Epidermal melanocyte (primary cell): ENCODE data around the gene LRIG2.
"Not testable (repeated sequence)": the region's sequence is repeated elsewhere in the genome, so short reads cannot be mapped to it uniquely, and the experiment has no call there.

ENCODE experiments used
- DNase-seq: peaks from one replicate; pipeline ENCODE4 v3.0.0; 2011; ENCODE audit warnings: low spot score; ENCODE audit not compliant: insufficient read length

LRIG2 gene

GRCh38 chr1:113072757-113073478, at the start of gene LRIG2:
Gene LRIG2, plus strand, starts transcription at chr1:113073198. Its CDS starts 209 bp downstream, at chr1:113073407.
- peak; percentile 87 for DNase-seq

- not testable (repeated sequence) for DNase-seq
These were observed 49.7 kb upstream of the LRIG2 start for GRCh38 chr1:113023316-113023715.

GRCh38 chr1:113027007-113027406, 46.0 kb upstream of the LRIG2 start:
- no peak for DNase-seq

- no peak for DNase-seq
These were observed 45.5 kb upstream of the LRIG2 start for GRCh38 chr1:113027449-113027848.

GRCh38 chr1:113029822-113030221, 43.2 kb upstream of the LRIG2 start:
- no peak for DNase-seq

GRCh38 chr1:113031171-113031933, 41.6 kb upstream of the LRIG2 start:
- no peak for DNase-seq

GRCh38 chr1:113035086-113035485, 37.9 kb upstream of the LRIG2 start:
- no peak for DNase-seq

GRCh38 chr1:113036639-113037321, 36.2 kb upstream of the LRIG2 start:
- no peak for DNase-seq

- no peak for DNase-seq
These were observed 33.0 kb upstream of the LRIG2 start for GRCh38 chr1:113040041-113040440.

GRCh38 chr1:113040718-113041412, 32.1 kb upstream of the LRIG2 start:
- DNase-seq = no peak

GRCh38 chr1:113041569-113042284, 31.3 kb upstream of the LRIG2 start:
- DNase-seq = no peak

GRCh38 chr1:113042285-113043143, 30.5 kb upstream of the LRIG2 start:
- peak; percentile 82 for DNase-seq

- not testable (repeated sequence) for DNase-seq
These were observed 29.9 kb upstream of the LRIG2 start for GRCh38 chr1:113043144-113043488.

GRCh38 chr1:113046569-113046968, 26.4 kb upstream of the LRIG2 start:
- DNase-seq = no peak

- no peak for DNase-seq
These were observed 24.9 kb upstream of the LRIG2 start for GRCh38 chr1:113048064-113048463.

- no peak for DNase-seq
These were observed 19.5 kb upstream of the LRIG2 start for GRCh38 chr1:113053344-113054126.

- no peak for DNase-seq
These were observed 17.4 kb upstream of the LRIG2 start for GRCh38 chr1:113055570-113055969.

GRCh38 chr1:113057006-113057405, 16.0 kb upstream of the LRIG2 start:
- DNase-seq = no peak
